Hepatocyte (in vitro differentiated cells): Measurements from ENCODE around the gene GAP43.

ENCODE experiments used
- EZH2 ChIP-seq: fragments of 200-600 bp; sonication (generic); IDR thresholded peaks from 2 replicates; pipeline ENCODE4 v1.6.1; 2016; ENCODE audit warnings: antibody characterized with exemption, mild to moderate bottlenecking, borderline replicate concordance
- EZH2phosphoT487 ChIP-seq: fragments of 200-600 bp; sonication (generic); IDR thresholded peaks from one replicate; pipeline ENCODE4 v1.6.1; 2018; ENCODE audit warnings: antibody characterized with exemption, mild to moderate bottlenecking, low read depth, moderate library complexity; ENCODE audit not compliant: unreplicated experiment, severe bottlenecking
- TF ChIP-seq, protein P1 (sequence below): fragments of 200-600 bp; sonication (generic); IDR thresholded peaks from 2 replicates; pipeline ENCODE4 v1.5.1; 2016; ENCODE audit warnings: antibody characterized with exemption, mild to moderate bottlenecking; ENCODE audit not compliant: poor library complexity

DNA sequence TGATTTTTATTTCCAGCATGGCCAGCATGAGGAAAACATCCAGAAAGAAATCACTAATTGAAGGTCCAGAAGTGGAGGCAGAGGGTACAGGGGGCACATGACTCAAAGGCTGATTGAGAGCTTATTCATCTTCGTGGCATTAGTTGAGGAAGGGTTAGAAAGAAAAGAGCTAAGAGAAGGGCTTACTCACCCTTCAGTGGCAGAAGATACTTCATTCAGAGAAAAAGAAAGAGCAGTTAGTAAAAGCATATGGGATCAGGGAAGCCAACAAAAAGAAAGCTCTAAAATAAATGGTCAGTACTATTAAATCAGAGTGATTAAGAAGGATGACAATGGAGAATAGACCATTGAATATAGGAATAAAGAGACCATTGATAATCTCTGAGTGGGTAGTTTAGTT lies 25.2 kb downstream of the GAP43 start:
- TF ChIP-seq, protein P1, sequence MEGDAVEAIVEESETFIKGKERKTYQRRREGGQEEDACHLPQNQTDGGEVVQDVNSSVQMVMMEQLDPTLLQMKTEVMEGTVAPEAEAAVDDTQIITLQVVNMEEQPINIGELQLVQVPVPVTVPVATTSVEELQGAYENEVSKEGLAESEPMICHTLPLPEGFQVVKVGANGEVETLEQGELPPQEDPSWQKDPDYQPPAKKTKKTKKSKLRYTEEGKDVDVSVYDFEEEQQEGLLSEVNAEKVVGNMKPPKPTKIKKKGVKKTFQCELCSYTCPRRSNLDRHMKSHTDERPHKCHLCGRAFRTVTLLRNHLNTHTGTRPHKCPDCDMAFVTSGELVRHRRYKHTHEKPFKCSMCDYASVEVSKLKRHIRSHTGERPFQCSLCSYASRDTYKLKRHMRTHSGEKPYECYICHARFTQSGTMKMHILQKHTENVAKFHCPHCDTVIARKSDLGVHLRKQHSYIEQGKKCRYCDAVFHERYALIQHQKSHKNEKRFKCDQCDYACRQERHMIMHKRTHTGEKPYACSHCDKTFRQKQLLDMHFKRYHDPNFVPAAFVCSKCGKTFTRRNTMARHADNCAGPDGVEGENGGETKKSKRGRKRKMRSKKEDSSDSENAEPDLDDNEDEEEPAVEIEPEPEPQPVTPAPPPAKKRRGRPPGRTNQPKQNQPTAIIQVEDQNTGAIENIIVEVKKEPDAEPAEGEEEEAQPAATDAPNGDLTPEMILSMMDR: no peak
- no peak for TF ChIP-seq EZH2
- TF ChIP-seq EZH2phosphoT487: no peak
